D721Med (cell line): Measurements from ENCODE around the gene PASD1.

Source experiments
- DNase-seq: peaks from one replicate; pipeline ENCODE4 v3.0.0; 2011; ENCODE audit warnings: low spot score; ENCODE audit not compliant: insufficient read length
- FAIRE-seq: peaks from 2 replicates; lab custom pipeline; 2011; peaks lifted over from hg19 to GRCh38; lab: Jason Lieb, UNC
- TF ChIP-seq, protein P1 (sequence below): IDR thresholded peaks from 2 replicates; pipeline ENCODE4 v1.5.1; 2012; ENCODE audit warnings: mild to moderate bottlenecking, control low read depth; ENCODE audit not compliant: insufficient read depth; ENCODE audit errors: missing control alignments

PASD1 gene

DNA sequence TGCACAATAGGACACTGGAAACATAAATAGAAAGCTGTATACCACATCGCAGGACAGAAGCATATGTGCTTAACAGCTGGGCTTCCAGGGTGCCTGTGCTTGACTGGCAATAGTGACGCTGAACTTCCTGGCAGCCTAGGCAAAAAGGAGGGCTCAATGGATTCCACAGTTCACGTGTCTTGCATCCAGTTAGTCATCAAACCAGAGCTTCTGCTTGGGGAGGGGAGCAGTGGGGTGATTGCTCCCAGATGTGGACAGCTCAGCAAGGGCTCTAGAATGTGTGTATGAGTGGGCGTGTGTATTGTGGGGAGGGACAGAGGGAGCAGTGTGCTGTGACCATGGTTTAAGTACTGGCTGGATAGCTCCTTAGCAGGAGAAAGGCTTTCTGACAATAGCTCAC lies 134.0 kb downstream of the PASD1 start:
- FAIRE-seq = no peak
- TF ChIP-seq, protein P1, sequence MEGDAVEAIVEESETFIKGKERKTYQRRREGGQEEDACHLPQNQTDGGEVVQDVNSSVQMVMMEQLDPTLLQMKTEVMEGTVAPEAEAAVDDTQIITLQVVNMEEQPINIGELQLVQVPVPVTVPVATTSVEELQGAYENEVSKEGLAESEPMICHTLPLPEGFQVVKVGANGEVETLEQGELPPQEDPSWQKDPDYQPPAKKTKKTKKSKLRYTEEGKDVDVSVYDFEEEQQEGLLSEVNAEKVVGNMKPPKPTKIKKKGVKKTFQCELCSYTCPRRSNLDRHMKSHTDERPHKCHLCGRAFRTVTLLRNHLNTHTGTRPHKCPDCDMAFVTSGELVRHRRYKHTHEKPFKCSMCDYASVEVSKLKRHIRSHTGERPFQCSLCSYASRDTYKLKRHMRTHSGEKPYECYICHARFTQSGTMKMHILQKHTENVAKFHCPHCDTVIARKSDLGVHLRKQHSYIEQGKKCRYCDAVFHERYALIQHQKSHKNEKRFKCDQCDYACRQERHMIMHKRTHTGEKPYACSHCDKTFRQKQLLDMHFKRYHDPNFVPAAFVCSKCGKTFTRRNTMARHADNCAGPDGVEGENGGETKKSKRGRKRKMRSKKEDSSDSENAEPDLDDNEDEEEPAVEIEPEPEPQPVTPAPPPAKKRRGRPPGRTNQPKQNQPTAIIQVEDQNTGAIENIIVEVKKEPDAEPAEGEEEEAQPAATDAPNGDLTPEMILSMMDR = no peak
- DNase-seq = no peak

DNA sequence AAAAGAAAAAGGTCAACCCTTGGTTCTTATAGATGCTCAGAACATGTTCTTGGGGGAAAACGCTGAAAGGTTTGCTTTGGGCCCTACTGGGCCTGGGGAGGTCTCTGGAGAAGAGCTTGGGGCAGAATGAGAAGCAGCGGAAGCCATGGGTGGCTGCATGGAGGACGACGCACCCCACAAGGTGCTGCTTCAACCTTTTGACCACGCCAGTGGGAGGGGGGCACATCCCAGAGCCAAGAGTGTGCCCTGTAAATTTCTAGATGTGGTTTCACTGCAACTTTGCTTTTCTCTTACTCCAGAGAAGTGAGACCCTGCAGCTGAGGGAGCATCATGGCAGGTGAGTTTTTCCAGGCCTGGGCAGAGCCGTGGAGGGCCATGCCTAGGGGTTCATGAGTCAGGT lies 135.0 kb downstream of the PASD1 start:
- TF ChIP-seq, protein P1 = no peak
- FAIRE-seq = no peak

DNA sequence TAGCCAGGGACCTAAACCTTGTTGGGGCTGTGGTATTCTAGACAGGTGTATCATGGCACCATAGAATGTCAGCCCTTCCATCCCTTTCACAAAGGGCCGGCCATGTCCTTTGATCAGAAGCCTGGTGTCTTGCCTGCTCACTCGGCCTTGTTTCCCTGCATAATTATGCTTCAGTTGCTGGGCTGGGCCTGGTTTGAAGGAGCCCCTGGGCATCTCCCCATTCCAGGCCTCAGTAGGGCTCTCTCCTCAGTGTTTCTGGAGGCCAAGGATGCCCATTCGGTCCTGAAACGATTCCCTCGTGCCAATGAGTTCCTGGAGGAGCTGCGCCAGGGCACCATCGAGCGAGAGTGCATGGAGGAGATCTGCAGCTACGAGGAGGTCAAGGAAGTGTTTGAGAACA lies 136.3 kb downstream of the PASD1 start:
- DNase-seq = no peak
- TF ChIP-seq, protein P1 = no peak

More for the DNA sequence above, 135.0 kb downstream of the PASD1 start:
- DNase-seq = no peak

DNA sequence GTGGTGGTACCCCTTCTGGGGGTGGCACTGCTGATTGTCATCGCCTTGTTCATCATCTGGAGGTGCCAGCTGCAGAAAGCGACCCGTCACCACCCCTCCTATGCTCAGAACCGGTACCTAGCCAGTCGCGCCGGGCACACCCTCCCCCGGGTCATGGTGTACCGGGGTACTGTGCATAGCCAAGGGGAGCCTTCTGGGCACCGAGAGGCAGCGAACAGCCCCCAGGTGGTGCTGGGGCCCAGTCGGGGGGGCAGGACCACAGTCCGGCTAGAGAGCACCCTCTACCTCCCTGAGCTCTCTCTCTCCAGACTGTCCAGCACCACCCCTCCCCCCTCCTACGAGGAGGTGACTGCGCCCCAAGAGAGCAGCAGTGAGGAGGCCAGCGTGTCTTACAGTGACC lies 137.1 kb downstream of the PASD1 start:
- no peak for DNase-seq
- no peak for FAIRE-seq
- TF ChIP-seq, protein P1 = no peak

More for the DNA sequence above, 136.3 kb downstream of the PASD1 start:
- no peak for FAIRE-seq

DNA sequence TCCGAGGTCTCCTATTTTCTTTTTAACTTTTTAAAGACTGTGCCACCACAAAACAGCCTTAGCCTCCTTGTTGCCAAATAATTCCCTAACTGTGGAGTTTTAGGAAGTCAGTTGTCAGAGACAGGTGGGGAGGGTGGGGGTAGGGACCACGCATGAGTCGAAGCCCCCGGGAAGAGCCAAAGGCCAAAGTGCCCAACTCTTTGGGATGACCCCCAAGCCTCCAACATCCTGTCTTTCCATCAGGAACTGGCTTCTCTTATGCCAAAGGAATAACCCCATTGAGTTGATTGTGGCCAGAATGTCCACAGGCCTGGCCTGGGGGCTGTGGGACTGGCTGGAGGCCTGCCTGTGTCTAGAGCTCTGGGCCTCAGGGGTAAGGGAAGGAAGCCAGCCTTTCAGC lies 137.6 kb downstream of the PASD1 start:
- no peak for FAIRE-seq
- no peak for DNase-seq
- TF ChIP-seq, protein P1 = no peak

DNA sequence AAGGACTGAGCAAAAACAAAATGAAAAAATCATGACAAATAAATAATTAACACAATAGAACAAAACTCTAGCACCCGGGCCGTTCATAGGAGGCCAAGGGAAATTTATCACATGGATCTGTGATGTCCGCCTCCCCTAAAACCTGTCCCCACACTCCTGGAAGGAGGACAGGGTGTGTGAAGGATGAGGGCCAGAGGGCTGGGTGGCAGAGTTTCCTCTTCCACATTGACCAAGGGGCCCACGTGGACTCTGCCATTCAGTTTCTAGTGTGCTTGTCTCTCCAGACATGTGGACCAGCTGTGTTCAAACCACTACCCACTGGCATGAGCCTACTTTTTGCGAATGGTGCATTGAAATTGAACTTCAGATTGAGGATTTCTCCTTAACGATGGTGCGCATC lies 138.1 kb downstream of the PASD1 start:
- TF ChIP-seq, protein P1 = no peak
- DNase-seq = no peak
- no peak for FAIRE-seq

DNA sequence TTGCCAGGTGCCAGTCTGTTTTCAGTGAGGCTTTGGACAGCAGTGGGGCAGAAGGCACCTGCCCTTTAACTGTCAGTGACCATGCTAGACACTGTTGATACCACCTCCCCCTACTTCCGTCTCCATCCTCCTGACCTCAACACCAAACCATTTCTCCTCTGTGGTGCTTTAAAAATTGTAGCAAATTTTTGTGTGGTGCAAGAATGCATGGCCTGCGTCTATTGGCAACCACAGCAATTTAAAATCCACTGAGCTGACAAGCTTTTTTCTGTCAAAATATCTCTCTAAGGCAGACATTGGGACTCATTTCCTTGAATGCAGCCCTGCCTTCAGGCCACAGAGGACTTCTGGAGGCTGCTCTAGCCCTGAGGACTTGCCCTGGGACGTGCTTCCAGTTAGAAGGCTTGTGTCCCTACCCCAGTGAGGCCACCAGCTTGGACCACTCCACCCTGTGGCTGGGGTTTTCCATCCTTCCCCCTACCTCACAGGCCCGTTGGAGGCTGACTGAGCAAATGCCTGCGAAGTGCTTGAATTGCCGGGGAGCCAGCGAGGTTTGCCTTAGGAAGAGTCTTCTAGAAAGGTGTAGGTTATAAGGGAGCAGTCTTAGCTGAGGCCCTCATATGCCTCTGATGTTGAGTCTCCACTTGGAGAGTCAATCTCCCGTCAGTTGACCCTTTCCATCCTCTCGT lies 138.7 kb downstream of the PASD1 start:
- no peak for FAIRE-seq
- TF ChIP-seq, protein P1 = no peak
- no peak for DNase-seq
